Measurements from ENCODE around the gene RRP9.

The RRP9 gene

DNA sequence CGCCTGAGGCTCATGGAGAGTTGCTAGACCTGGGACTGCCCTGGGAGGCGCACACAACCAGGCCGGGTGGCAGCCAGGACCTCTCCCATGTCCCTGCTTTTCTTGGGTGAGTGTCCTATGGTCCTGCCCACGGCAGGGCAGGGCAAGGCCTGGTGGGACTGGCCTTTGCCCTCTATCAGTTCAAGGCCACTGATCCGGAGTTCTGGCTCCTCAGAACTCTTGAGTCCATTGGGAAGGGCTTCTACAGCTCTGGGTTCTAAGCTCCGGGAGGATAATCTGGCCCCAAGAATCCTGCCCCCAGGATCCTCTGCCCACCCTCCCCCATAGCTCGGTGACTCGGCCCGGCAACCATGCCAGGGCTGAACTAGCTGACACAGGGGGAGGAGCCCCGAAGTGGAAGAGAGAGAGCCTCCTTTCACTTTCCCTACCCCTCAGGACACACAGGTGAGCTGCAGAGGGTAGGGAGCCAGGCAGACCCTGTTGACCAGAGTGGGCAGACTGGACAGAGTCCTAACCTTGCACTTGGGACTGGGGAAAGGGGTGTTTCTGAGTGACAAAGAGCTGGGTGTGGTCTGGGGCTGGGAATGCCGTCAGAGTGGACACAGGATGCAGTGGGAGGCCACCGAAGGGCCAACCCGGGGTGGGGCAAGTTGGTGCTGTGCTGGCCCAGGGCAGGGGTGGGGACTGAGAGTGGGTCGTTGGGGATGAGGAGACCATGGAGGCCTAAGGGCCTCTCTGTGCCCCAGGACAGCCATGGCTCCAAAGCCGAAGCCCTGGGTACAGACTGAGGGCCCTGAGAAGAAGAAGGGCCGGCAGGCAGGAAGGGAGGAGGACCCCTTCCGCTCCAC is 1.1 kb upstream of the RRP9 start:
- Histone ChIP-seq H3K36me3 (ENCODE audit: insufficient read depth, low read length) (no peaks in the 10 kb centered on the region; the same call in 1 of the 2 replicates), H3K4me1 (ENCODE audit: insufficient read depth, low read length) (peaks cover 13% of the 10 kb centered on the region), H3K9me3 (ENCODE audit: control insufficient read depth, insufficient read depth, low read length) (no peaks in the 10 kb centered on the region), H3K9ac (ENCODE audit: low read depth, low read length) (peak overlapping the region; percentile 46; the same call in 1 of the 2 replicates)

DNA sequence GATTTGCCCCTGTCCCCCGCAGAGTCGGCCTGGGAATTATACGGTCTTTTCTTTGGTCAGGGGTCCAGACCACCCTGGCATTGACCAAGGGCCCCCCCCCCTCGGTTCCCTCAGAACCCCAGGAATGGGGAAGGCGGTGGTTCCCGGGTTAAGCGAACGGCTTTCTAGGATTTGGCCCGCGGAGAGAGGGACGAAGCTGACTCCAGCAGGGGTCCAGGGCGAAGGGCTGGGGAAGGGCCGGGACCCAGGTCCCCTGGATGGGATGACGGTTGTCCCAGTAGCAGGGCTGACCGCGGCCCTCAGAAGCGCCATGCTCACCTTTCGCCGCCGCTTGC is 274 bp downstream of the RRP9 start:
- peaks cover 6% of the 10 kb centered on the region; the same call in 1 of the 2 replicates for H3K36me3 ChIP-seq (ENCODE audit: insufficient read depth, low read length)
- H3K4me1 ChIP-seq (ENCODE audit: insufficient read depth, low read length) = peaks cover 13% of the 10 kb centered on the region
- peak overlapping the region; percentile 63 for H3K9ac ChIP-seq (ENCODE audit: low read depth, low read length)
- no peaks in the 10 kb centered on the region for H3K9me3 ChIP-seq (ENCODE audit: control insufficient read depth, insufficient read depth, low read length)

DNA sequence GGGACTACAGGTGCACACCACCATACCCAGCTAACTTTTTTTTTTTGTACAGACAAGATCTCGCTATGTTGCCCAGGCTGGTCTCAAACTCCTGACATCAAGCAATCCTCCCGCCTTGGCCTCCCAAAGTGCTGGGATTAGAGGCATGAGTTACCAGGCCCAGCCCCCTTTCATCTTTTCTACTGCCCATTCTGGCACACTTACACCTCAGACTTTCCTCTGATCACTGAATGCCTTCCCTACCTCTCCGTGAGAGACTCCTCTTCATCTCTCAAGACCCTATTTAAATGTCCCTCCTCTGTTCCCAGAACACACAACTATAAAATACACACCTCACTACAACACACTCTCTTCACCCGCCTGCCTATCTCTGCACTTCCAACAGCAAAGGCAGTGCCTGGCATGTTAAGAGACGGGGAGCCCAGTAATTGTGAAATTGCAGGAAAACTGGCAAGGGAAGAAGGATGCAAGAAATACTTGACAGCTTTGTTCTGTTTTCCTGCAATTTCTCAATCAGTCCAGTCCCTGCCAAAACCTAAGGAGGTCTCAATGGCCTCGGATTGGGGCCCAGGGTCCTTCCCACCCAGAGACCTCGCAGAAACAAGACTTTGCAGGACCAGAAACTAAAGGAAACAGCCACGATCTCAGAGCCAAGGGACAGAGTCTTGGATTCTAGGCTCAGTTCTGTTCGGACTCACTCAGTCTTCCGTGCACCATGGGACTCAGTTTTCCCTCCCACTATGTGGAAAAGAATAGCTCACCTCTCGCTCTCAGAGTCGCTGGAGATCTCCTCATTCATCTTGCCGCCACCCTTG is 849 bp downstream of the RRP9 start:
- peak overlapping the region; percentile 63 for H3K9ac ChIP-seq (ENCODE audit: low read depth, low read length)
- H3K9me3 ChIP-seq (ENCODE audit: control insufficient read depth, insufficient read depth, low read length) = no peaks in the 10 kb centered on the region
- H3K36me3 ChIP-seq (ENCODE audit: insufficient read depth, low read length) = peaks cover 11% of the 10 kb centered on the region; the same call in 1 of the 2 replicates
- H3K4me1 ChIP-seq (ENCODE audit: insufficient read depth, low read length) = peaks cover 13% of the 10 kb centered on the region

GRCh38 chr3:51938780-51939425 is 2.8 kb downstream of the RRP9 start:
- no peaks in the 10 kb centered on the region for H3K9me3 ChIP-seq (ENCODE audit: control insufficient read depth, insufficient read depth, low read length)
- H3K9ac ChIP-seq (ENCODE audit: low read depth, low read length) = no peak overlapping the region
- H3K36me3 ChIP-seq (ENCODE audit: insufficient read depth, low read length) = peaks cover 14% of the 10 kb centered on the region; the same call in 1 of the 2 replicates
- peaks cover 13% of the 10 kb centered on the region for H3K4me1 ChIP-seq (ENCODE audit: insufficient read depth, low read length)

GRCh38 chr3:51937611-51938450 is 3.9 kb downstream of the RRP9 start:
- H3K9me3 ChIP-seq (ENCODE audit: control insufficient read depth, insufficient read depth, low read length) = no peaks in the 10 kb centered on the region
- H3K36me3 ChIP-seq (ENCODE audit: insufficient read depth, low read length) = peaks cover 14% of the 10 kb centered on the region; the same call in 1 of the 2 replicates
- no peak overlapping the region for H3K9ac ChIP-seq (ENCODE audit: low read depth, low read length)
- H3K4me1 ChIP-seq (ENCODE audit: insufficient read depth, low read length) = peaks cover 9% of the 10 kb centered on the region

DNA sequence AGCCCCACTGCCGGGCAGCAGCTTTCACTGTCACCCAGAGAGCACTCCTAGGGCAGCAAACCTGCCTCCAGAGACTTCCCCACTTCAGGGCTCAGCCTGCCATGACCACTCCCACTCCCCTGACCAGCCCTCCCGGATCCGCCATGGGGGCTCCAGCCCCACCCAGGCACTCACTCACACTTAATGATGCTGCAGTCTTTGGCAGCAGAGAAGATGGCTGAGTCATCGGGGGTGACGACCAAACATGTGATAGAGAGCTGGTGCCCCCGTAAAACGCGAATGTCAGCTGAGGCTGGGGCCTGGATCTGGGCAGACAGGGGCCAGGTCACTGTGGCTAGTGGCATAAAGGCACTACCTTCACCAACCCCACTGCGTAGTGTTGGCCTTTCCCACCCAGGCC is 4.7 kb downstream of the RRP9 start:
- H3K36me3 ChIP-seq (ENCODE audit: insufficient read depth, low read length) = peaks cover 14% of the 10 kb centered on the region; the same call in 1 of the 2 replicates
- H3K4me1 ChIP-seq (ENCODE audit: insufficient read depth, low read length) = peaks cover 4% of the 10 kb centered on the region; the same call in 1 of the 2 replicates
- H3K9ac ChIP-seq (ENCODE audit: low read depth, low read length) = no peak overlapping the region
- H3K9me3 ChIP-seq (ENCODE audit: control insufficient read depth, insufficient read depth, low read length) = no peaks in the 10 kb centered on the region

DNA sequence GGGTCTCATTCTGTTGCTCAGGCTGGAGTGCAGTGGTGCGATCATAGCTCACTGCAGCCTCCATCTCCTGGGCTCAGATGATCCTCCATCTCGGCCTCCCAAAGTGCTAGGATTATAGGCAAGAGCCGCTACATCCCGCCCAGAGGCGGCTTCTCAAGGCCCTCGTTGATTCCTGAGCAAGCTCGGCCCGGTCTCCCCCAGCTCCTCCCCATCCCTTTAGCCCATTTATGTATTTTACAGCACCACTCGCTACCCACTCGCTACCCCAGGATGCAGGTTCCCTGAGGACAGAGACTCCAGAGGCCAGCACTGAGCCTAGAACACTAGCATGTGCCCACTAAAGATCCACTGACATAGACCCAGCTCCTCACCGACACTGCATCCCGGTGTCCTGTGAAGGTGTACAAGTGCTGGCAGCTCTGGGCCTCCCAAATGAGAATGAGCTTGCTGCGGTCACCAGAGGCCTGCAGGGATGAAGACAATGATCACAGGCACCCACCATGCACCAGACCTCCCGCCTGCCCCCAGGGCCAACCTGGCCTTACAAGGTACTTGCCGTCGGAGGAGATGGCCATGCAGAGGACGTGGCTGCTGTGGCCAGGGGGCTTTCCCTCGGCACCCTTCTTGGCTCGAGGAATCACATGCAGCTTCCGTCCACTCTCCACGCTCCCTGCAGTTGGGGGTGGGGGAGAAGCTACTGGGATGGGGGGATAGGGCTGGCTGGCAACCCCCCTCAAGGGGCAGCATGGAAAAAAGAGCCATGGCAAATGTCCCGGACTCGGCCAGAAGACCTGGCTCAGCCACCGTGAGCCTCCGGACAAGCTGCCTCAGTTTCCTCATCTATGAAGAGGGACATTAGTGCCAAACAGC is 5.6 kb downstream of the RRP9 start:
- H3K36me3 ChIP-seq (ENCODE audit: insufficient read depth, low read length) = peaks cover 14% of the 10 kb centered on the region; the same call in 1 of the 2 replicates

DNA sequence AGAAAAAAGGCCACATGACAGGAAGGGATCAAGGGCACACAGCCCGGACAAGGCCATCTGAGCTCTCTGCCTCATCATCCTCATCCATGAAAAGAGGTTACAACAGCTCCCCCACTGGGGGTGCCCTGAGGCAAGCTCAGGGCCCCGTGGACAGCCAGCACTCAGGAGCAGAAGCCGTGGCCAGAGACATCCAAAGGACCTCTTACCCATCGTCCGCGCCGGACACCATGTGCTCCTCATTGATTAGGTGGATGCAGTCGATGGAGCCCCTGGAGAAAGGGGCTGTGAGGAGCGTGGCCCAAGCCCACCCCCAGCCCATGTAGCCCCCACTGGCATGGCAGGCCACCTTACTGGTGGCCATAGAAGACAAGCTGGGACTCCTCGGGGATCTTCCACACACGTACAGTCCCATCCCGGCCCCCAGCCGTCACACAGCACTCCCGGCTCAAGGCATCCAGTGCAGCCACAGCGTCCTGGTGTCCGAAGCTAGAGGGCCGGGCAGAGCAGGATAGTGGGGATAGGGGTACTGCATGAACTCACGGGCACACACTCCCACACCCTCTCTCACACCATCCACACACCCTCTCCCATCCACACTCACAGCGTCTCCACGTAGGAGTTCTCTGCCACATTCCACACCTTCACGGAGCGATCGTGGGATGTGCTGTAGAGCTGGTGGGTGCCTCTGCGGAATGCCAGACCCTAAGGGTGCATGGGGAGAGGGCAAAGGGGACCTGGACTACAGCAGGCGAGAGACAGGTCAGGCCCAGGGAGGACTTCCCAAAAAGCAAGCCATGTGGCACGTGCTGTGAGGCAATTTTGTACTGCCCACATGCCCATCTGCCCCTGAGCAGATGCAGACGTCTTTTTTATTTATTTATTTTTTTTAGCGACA is 6.5 kb downstream of the RRP9 start:
- Histone ChIP-seq H3K9ac (ENCODE audit: low read depth, low read length) (no peak overlapping the region), H3K36me3 (ENCODE audit: insufficient read depth, low read length) (peaks cover 14% of the 10 kb centered on the region; the same call in 1 of the 2 replicates), H3K9me3 (ENCODE audit: control insufficient read depth, insufficient read depth, low read length) (no peaks in the 10 kb centered on the region), H3K4me1 (ENCODE audit: insufficient read depth, low read length) (no peaks in the 10 kb centered on the region)

More for the DNA sequence above, 5.6 kb downstream of the RRP9 start:
- peaks cover 4% of the 10 kb centered on the region; the same call in 1 of the 2 replicates for H3K4me1 ChIP-seq (ENCODE audit: insufficient read depth, low read length)
- H3K9ac ChIP-seq (ENCODE audit: low read depth, low read length) = no peak overlapping the region
- no peaks in the 10 kb centered on the region for H3K9me3 ChIP-seq (ENCODE audit: control insufficient read depth, insufficient read depth, low read length)

- H3K9ac ChIP-seq (ENCODE audit: low read depth, low read length) = no peak overlapping the region
- H3K36me3 ChIP-seq (ENCODE audit: insufficient read depth, low read length) = peaks cover 14% of the 10 kb centered on the region; the same call in 1 of the 2 replicates
- no peaks in the 10 kb centered on the region for H3K9me3 ChIP-seq (ENCODE audit: control insufficient read depth, insufficient read depth, low read length)
Measured at GRCh38 chr3:51934139-51934850, 7.4 kb downstream of the RRP9 start.

GRCh38 chr3:51933471-51934138 is 8.1 kb downstream of the RRP9 start:
- Histone ChIP-seq H3K4me1 (ENCODE audit: insufficient read depth, low read length) (no peaks in the 10 kb centered on the region), H3K9me3 (ENCODE audit: control insufficient read depth, insufficient read depth, low read length) (no peaks in the 10 kb centered on the region), H3K36me3 (ENCODE audit: insufficient read depth, low read length) (peaks cover 14% of the 10 kb centered on the region; the same call in 1 of the 2 replicates), H3K9ac (ENCODE audit: low read depth, low read length) (no peak overlapping the region)

More at GRCh38 chr3:51934139-51934850, 7.4 kb downstream of the RRP9 start:
- H3K4me1 ChIP-seq (ENCODE audit: insufficient read depth, low read length) = no peaks in the 10 kb centered on the region

Data from ES-I3 (cell line).